LNCaP clone FGC (cell line): ENCODE results near the gene PDE6G.

Experiments used
- DNase-seq: peaks from one replicate; pipeline ENCODE4 v3.0.0-alpha.2; 2011; ENCODE audit warnings: low read depth
- H3K4me3 ChIP-seq: 2 replicates; pipeline ENCODE4 v1.5.1; 2011; ENCODE audit warnings: mild to moderate bottlenecking, low read depth, low read length, control low read depth
- CTCF ChIP-seq: IDR thresholded peaks from 2 replicates; pipeline ENCODE4 v1.5.1; 2012; ENCODE audit warnings: mild to moderate bottlenecking; ENCODE audit not compliant: control insufficient read depth, insufficient read depth; ENCODE audit errors: extremely low read depth

Gene PDE6G

GRCh38 chr17:81615401-81615930, 40.9 kb downstream of the PDE6G start:
- no peak overlapping the region for H3K4me3 ChIP-seq
- no peak for TF ChIP-seq CTCF
- no peak for DNase-seq

GRCh38 chr17:81612172-81612970, 44.0 kb downstream of the PDE6G start:
- TF ChIP-seq CTCF = no peak
- DNase-seq = no peak
- no peak overlapping the region for H3K4me3 ChIP-seq

- no peak overlapping the region for H3K4me3 ChIP-seq
- DNase-seq = no peak
- TF ChIP-seq CTCF = no peak
Observed at GRCh38 chr17:81609541-81610311, 46.6 kb downstream of the PDE6G start.

- no peak for DNase-seq
- no peak for TF ChIP-seq CTCF
- H3K4me3 ChIP-seq = no peak overlapping the region
Observed at GRCh38 chr17:81608605-81609004, 47.7 kb downstream of the PDE6G start.

GRCh38 chr17:81608082-81608481, 48.3 kb downstream of the PDE6G start:
- no peak overlapping the region for H3K4me3 ChIP-seq
- no peak for TF ChIP-seq CTCF
- no peak for DNase-seq

- DNase-seq = no peak
- TF ChIP-seq CTCF = no peak
- no peak overlapping the region for H3K4me3 ChIP-seq
Observed at GRCh38 chr17:81607431-81607830, 48.9 kb downstream of the PDE6G start.
